ENCODE results near the gene CPPED1. TPM values are rescaled to one million over a fixed set of nuclear protein-coding genes. Genes with fewer than 3 reads are reported as not detected.

Gene CPPED1
- total RNA-seq, 1 donor from 2014 or later, result 17.8 TPM

DNA sequence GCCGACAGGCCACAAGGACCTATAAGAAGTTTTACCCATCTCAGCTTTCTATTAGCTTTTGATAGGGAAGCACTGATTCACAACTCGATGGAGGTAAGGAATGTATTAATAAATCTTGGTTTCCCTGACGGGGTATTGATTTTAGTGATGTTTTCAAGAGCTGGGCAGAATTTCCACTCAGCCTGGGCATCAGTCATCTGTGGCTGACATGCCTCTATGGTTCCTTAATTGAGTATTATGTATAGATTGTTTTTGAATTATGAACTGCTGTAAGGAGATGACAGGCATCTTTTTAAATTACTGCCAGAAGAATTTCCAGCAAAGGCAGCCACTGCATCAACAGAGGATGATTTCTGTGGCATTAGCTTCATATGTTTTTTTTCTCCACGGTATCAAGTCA lies 128.6 kb downstream of the CPPED1 start:
- DNase-seq (ENCODE audit: extremely low spot score, unreplicated experiment), result no peak
- no peaks in the 10 kb centered on the region for H3K27me3 Mint-ChIP-seq (ENCODE audit: unreplicated experiment)
- TF ChIP-seq, protein P1, sequence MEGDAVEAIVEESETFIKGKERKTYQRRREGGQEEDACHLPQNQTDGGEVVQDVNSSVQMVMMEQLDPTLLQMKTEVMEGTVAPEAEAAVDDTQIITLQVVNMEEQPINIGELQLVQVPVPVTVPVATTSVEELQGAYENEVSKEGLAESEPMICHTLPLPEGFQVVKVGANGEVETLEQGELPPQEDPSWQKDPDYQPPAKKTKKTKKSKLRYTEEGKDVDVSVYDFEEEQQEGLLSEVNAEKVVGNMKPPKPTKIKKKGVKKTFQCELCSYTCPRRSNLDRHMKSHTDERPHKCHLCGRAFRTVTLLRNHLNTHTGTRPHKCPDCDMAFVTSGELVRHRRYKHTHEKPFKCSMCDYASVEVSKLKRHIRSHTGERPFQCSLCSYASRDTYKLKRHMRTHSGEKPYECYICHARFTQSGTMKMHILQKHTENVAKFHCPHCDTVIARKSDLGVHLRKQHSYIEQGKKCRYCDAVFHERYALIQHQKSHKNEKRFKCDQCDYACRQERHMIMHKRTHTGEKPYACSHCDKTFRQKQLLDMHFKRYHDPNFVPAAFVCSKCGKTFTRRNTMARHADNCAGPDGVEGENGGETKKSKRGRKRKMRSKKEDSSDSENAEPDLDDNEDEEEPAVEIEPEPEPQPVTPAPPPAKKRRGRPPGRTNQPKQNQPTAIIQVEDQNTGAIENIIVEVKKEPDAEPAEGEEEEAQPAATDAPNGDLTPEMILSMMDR (IDR thresholded peaks at IDR 0.05), result no peak
- no peak overlapping the region for H3K4me3 Mint-ChIP-seq (ENCODE audit: unreplicated experiment)
- peaks cover 3% of the 10 kb centered on the region for H3K36me3 Mint-ChIP-seq (ENCODE audit: unreplicated experiment)
- H3K4me1 Mint-ChIP-seq (ENCODE audit: unreplicated experiment), result peaks cover 24% of the 10 kb centered on the region
- no peak overlapping the region for H3K27ac Mint-ChIP-seq (ENCODE audit: unreplicated experiment)
- H3K9me3 Mint-ChIP-seq (ENCODE audit: unreplicated experiment), result no peaks in the 10 kb centered on the region

DNA sequence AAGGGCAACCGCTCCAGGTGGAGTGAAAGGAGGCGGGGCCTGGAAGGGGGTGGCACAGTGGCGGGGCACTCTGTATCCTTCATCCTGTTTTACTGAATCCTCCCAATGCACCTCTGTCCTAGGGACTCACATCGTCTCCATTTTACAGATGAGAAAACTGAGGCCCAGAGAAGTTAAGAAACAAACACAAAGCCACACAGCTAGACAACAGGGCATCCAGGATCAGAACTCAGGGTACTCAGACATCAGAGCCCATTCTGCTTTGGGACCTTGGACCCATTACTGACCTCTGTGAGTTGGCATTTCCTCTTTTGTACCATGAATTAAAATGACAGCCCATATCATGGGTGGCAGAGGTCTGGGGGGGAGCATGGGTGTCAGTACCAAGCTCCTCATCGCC lies 129.2 kb downstream of the CPPED1 start:
- Mint-ChIP-seq H3K36me3 (ENCODE audit: unreplicated experiment) (peaks cover 3% of the 10 kb centered on the region), H3K4me3 (ENCODE audit: unreplicated experiment) (no peak overlapping the region), H3K9me3 (ENCODE audit: unreplicated experiment) (no peaks in the 10 kb centered on the region), H3K4me1 (ENCODE audit: unreplicated experiment) (peaks cover 19% of the 10 kb centered on the region), H3K27me3 (ENCODE audit: unreplicated experiment) (no peaks in the 10 kb centered on the region), H3K27ac (ENCODE audit: unreplicated experiment) (no peak overlapping the region)
- DNase-seq (ENCODE audit: extremely low spot score, unreplicated experiment), result no peak
- TF ChIP-seq, protein P1 (IDR thresholded peaks at IDR 0.05), result no peak

DNA sequence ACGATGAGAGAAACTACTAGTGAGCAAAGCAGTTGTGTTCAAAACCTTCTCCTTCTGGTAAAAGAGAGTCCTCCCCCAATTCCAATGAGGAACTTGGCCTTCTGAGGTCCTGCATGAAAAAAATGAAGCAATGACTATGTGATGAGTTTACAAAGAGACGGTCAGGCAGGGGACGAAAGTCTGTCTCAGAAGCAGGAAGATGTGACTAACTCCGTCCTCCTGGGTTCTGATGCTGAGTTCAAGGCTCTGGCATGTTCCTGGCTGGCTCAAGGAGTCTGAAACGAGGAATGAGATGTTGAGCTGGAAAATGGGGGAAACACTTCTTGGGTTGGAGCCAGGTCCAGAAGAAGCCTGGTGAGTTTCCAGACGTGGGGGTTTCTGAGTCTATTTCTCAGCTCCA lies 129.6 kb downstream of the CPPED1 start:
- peaks cover 18% of the 10 kb centered on the region for H3K4me1 Mint-ChIP-seq (ENCODE audit: unreplicated experiment)
- no peaks in the 10 kb centered on the region for H3K9me3 Mint-ChIP-seq (ENCODE audit: unreplicated experiment)
- no peak for DNase-seq (ENCODE audit: extremely low spot score, unreplicated experiment)
- H3K4me3 Mint-ChIP-seq (ENCODE audit: unreplicated experiment), result no peak overlapping the region
- no peaks in the 10 kb centered on the region for H3K27me3 Mint-ChIP-seq (ENCODE audit: unreplicated experiment)
- TF ChIP-seq, protein P1 (IDR thresholded peaks at IDR 0.05), result no peak
- H3K36me3 Mint-ChIP-seq (ENCODE audit: unreplicated experiment), result peaks cover 2% of the 10 kb centered on the region
- no peak overlapping the region for H3K27ac Mint-ChIP-seq (ENCODE audit: unreplicated experiment)

GRCh38 chr16:12673466-12673865 lies 130.2 kb downstream of the CPPED1 start:
- Mint-ChIP-seq H3K9me3 (ENCODE audit: unreplicated experiment) (peaks cover 4% of the 10 kb centered on the region), H3K36me3 (ENCODE audit: unreplicated experiment) (peaks cover 2% of the 10 kb centered on the region), H3K27ac (ENCODE audit: unreplicated experiment) (peak overlapping the region; percentile 41), H3K4me3 (ENCODE audit: unreplicated experiment) (no peak overlapping the region), H3K27me3 (ENCODE audit: unreplicated experiment) (no peaks in the 10 kb centered on the region), H3K4me1 (ENCODE audit: unreplicated experiment) (peaks cover 18% of the 10 kb centered on the region)
- no peak for DNase-seq (ENCODE audit: extremely low spot score, unreplicated experiment)
- TF ChIP-seq, protein P1 (IDR thresholded peaks at IDR 0.05), result no peak

DNA sequence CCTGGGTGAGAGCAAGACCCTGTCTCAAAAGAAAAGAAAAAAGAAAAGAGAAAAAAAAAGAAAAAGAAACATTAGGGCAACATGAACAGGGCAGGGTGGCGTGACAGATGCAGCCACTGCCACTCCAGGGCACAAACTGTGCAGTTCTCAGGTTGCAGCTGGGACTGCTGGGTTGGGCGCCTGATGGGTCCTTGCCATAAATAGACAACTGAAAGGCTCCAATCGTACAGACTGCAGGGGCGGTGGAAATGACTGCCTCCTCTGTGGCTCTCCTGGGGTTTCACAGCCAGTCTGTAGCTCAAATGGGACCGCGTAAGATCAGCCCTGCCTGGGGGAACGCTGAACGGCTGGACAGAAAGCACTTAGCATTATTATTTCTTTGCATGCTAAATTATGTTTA lies 130.7 kb downstream of the CPPED1 start:
- Mint-ChIP-seq H3K36me3 (ENCODE audit: unreplicated experiment) (peaks cover 2% of the 10 kb centered on the region), H3K27ac (ENCODE audit: unreplicated experiment) (peak overlapping the region; percentile 41), H3K9me3 (ENCODE audit: unreplicated experiment) (peaks cover 6% of the 10 kb centered on the region), H3K4me3 (ENCODE audit: unreplicated experiment) (no peak overlapping the region), H3K27me3 (ENCODE audit: unreplicated experiment) (no peaks in the 10 kb centered on the region), H3K4me1 (ENCODE audit: unreplicated experiment) (peaks cover 18% of the 10 kb centered on the region)
- no peak for DNase-seq (ENCODE audit: extremely low spot score, unreplicated experiment)
- TF ChIP-seq, protein P1 (IDR thresholded peaks at IDR 0.05), result no peak

Measured in osteocyte (in vitro differentiated cells).